AG09309 (cell line): ENCODE results near the gene SLC26A11.

ENCODE experiments used
- DNase-seq: peaks from one replicate; pipeline ENCODE4 v3.0.0-alpha.2; 2010; ENCODE audit warnings: low read depth
- H3K4me3 ChIP-seq: 2 replicates; pipeline ENCODE4 v1.5.1; 2011; ENCODE audit warnings: mild to moderate bottlenecking, low read depth, low read length, moderate library complexity; ENCODE audit not compliant: control insufficient read depth
- TF ChIP-seq, protein P1 (sequence below): IDR thresholded peaks from 2 replicates; pipeline ENCODE4 v1.5.1; 2011; ENCODE audit warnings: mild to moderate bottlenecking, low read depth, low read length, inconsistent platforms; ENCODE audit not compliant: insufficient read depth, control insufficient read depth; ENCODE audit errors: missing control alignments

SLC26A11 gene

DNA sequence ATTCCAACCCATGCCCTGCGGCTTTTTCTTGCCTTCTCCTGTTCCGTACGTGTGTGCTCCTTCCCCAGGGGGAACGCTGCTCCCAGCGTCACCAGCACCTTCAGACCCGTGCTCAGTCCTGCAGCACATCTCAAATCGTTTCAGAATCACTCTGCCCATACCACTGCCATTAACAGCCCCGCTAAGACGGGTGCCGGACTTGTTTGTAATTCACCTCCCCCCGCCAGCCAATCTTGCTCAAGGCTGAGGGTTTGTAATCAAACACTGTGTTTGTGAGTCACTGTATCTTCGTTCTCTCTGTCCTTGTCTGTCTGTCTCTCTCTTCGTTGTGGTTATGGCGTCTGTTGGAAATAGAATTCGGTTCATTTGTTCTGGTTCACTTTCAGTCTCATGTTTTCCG lies 33.1 kb upstream of the SLC26A11 start:
- TF ChIP-seq, protein P1, sequence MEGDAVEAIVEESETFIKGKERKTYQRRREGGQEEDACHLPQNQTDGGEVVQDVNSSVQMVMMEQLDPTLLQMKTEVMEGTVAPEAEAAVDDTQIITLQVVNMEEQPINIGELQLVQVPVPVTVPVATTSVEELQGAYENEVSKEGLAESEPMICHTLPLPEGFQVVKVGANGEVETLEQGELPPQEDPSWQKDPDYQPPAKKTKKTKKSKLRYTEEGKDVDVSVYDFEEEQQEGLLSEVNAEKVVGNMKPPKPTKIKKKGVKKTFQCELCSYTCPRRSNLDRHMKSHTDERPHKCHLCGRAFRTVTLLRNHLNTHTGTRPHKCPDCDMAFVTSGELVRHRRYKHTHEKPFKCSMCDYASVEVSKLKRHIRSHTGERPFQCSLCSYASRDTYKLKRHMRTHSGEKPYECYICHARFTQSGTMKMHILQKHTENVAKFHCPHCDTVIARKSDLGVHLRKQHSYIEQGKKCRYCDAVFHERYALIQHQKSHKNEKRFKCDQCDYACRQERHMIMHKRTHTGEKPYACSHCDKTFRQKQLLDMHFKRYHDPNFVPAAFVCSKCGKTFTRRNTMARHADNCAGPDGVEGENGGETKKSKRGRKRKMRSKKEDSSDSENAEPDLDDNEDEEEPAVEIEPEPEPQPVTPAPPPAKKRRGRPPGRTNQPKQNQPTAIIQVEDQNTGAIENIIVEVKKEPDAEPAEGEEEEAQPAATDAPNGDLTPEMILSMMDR: no peak
- DNase-seq: peak; percentile 7
- peak overlapping the region; percentile 44 for H3K4me3 ChIP-seq

DNA sequence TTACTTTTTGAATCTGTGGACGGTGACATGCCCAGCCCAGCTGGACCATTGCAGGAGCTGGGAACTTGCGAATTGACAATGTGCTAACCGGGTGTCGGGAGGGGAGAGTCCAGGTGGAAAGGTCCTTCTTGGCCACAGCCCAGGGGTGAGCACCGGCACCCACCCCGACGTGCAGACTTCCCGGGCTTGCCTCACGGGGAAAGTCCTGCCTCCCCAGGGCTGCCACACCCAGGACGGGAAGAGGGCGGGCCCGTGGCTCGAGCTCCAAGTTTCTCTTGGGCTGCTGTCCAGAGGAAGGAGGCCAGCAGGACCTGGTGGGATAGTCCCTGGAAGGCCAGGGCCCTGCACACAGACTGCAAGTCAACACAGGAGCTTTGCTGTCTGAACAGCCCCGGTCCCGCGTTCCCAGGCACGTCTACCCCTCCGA lies 32.7 kb upstream of the SLC26A11 start:
- H3K4me3 ChIP-seq: peak overlapping the region; percentile 44
- TF ChIP-seq, protein P1: no peak
- DNase-seq: peak; percentile 1

DNA sequence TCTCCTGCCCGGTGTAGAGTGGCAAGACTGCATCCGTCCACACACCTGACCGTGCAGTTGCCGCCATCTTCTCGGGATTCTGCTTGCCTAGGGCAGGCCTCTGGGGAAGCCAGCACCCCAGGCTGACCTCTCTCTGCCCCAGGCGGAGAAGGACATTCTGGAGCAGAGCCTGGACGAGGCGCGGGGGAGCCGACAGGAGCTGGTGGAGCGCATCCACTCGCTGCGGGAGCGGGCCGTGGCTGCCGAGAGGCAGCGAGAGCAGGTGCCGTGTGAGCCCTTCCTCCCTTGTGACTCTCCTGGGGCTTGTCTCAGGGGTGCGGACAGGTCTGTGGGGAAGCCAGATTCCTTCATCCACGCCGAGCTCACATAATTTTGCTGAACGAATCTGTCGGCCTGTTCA lies 30.6 kb upstream of the SLC26A11 start:
- TF ChIP-seq, protein P1: no peak
- H3K4me3 ChIP-seq: no peak overlapping the region
- no peak for DNase-seq

DNA sequence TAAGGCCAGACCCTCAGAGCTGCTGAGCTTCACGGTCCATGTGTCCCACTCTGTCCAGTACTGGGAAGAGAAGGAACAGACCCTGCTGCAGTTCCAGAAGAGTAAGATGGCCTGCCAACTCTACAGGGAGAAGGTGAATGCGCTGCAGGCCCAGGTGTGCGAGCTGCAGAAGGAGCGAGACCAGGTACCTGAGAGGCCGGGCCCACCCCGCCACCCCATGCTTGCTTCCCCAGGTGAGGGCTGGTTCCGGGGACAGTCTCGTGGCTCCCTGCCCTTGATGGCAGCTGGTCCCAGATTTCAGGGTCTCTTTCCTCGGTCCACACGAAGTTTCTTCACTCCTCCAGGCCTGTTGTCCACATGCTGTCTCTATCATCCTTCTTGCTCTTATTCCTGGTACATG lies 29.5 kb upstream of the SLC26A11 start:
- no peak overlapping the region for H3K4me3 ChIP-seq
- TF ChIP-seq, protein P1: no peak
- no peak for DNase-seq

DNA sequence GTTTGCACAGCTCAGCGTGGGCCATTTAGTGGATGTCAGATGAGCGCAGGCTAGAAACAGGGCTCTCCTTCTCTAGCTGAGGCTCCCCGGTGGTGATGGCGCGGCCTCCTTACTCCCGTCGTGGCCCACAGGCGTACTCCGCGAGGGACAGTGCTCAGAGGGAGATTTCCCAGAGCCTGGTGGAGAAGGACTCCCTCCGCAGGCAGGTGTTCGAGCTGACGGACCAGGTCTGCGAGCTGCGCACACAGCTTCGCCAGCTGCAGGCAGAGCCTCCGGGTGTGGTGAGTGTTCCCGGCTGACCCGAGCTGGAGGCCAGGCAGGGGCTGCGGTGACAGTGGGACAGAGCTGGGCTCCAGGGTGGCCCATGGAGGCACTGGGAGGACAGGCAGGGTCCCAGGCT lies 29.0 kb upstream of the SLC26A11 start:
- H3K4me3 ChIP-seq: no peak overlapping the region
- TF ChIP-seq, protein P1: no peak
- DNase-seq: no peak

DNA sequence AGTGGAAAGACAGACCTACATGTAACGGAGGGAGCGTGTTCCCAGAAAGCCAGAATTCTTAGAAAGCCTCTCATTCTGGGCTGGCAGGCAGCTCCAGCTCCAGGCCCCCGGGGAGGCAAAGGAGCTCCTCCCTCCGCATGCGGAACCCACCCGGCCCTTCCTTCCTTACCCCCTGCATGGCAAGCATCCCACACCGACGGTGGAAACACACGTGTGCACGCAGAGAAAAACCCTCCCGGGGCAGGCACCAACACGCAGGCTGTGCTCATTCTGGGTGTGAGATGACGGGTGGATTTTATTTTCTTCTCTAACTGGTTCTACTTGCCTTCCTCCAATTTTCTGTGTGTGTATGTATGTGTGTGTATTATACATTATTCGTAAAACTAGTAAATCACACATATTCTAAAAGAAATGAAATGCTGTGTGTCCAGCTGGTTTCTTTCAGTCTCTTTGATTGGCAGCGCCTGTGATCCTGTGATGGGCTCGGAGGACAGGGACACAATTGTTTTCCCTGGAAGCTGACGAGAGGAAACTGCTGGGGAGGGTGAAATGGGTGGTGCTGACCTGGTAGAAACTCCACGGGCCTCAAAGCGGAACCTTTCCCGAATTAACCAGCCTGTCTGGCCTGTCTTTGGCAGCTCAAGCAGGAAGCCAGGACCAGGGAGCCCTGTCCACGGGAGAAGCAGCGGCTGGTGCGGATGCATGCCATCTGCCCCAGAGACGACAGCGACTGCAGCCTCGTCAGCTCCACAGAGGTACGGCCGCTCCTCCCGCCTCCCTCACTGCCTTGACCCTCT lies 28.2 kb upstream of the SLC26A11 start:
- no peak overlapping the region for H3K4me3 ChIP-seq
- no peak for DNase-seq
- TF ChIP-seq, protein P1: no peak

DNA sequence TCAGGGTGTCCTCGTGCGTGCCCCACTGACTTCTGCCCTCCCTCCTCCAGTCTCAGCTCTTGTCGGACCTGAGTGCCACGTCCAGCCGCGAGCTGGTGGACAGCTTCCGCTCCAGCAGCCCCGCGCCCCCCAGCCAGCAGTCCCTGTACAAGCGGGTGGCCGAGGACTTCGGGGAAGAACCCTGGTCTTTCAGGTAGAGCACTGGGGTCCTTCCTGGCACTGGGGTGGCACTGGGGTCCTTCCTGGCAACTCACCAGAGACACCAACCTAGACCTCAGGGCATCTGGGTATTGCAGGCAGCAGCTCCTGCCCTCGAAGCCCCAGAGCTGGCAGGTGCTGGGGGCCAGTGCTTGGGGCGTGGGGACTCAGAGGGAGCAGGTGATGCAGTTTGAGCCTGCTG lies 25.1 kb upstream of the SLC26A11 start:
- no peak overlapping the region for H3K4me3 ChIP-seq
- DNase-seq: no peak
- TF ChIP-seq, protein P1: no peak
